NCI-H1105 treated with DMSO at 0.1 percent for 48 hours (cell line): ENCODE results near the gene HTR5A.

Source experiments
- DNase-seq: peaks from one replicate; lab custom pipeline; 2025; lab: John Stamatoyannopoulos, UW

HTR5A gene

DNA sequence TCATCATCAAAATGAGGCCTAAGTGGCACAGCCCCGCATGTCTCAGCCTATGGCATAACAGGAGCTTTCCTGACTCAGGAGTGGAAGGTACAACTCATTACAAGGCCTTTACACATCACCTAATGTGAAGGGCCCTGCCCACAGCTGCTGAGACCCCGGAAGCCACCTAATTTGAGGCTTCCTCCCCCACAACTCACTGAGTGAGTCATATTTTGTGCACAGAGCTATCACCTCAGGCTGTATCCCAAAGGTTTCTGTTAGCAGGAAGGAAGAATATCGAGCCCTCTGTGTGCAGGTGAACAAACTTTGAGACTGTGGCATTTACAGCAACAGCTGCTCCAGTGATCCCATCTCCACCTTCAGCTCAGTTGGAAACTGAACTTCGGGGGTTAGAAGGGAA lies 20.6 kb downstream of the HTR5A start:
- DNase-seq, result no peak

DNA sequence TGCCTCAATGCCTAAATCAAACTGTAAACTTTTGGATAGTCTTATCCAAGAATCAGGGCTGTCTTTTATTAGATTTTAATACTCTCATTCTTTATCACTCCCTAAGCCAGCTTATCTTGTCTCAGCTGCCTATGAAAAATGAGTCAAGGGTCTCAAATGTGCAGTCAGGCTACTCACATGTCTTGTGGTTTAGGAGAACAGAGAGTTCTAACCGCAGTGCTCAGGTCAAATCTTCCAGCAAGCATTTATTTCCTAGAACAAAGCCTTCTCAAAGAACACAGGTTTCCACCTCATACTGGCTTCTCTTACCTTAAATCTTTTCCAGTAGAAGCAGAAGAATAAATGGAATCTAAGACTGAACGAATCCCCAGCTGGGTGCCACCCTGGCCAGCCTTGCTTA lies 23.5 kb downstream of the HTR5A start:
- DNase-seq, result no peak

GRCh38 chr7:155094636-155095135 lies 24.6 kb downstream of the HTR5A start:
- DNase-seq, result no peak

GRCh38 chr7:155097338-155097737 lies 27.2 kb downstream of the HTR5A start:
- DNase-seq, result no peak

- no peak for DNase-seq
Observed at GRCh38 chr7:155103839-155104238, 33.7 kb downstream of the HTR5A start.

DNA sequence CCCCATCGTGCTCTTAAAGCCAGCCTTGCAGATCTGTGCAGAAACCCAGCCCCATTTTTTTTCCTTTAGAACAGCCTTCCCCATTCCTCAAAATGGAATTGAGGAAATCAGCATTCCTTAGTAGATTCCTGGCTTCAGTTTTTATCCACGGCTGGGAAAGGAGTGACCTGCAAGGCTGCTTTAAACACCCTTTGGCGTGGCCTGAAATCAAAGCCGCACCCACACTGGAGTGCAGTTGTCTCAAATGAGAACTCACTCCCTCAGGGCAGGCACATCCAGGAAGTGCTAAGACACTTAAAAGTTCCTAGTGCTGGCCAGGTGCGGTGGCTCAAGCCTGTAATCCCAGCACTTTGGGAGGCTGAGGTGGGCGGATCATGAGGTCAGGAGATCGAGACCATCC lies 34.8 kb downstream of the HTR5A start:
- DNase-seq, result no peak

GRCh38 chr7:155106356-155106755 lies 36.2 kb downstream of the HTR5A start:
- no peak for DNase-seq

DNA sequence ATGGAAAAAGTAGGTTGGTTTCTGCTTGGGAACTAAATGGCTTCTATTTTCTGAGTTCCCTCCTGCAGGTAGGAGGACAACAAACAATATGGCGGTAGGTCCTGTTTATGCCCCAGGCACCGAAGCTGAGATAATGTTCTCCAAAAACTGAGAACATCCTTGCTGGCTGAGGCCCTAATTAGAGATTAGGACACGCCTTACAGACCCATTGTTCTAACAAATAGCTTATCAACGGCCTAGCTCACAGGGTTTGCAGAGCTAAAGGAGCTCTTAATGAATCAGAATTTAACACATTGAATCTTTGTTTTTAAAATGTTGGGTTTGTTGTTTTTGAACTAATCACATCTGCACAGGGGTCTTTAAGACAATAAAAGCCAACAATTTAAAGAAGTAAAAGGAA lies 37.0 kb downstream of the HTR5A start:
- no peak for DNase-seq

- no peak for DNase-seq
Observed at GRCh38 chr7:155108144-155108901, 38.2 kb downstream of the HTR5A start.

DNA sequence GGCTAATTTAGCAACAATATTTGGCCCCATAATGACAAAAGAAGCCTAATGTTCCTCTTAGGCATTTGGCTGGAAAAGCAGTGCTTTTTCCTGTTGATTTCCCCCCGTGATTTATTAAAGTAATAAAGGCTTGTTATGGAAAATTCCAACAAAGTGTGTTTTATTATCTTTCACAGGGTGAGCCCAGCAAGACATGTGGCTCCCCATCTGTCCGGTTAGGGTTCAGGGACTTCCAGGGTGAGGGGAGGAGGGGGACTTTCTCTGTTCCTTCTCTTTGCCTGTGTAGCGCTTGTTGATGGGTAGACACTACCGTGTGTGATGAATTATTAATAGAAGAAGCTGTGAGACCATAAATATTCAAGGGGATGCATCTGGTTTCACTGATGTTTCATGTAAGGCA lies 39.0 kb downstream of the HTR5A start:
- DNase-seq, result no peak

DNA sequence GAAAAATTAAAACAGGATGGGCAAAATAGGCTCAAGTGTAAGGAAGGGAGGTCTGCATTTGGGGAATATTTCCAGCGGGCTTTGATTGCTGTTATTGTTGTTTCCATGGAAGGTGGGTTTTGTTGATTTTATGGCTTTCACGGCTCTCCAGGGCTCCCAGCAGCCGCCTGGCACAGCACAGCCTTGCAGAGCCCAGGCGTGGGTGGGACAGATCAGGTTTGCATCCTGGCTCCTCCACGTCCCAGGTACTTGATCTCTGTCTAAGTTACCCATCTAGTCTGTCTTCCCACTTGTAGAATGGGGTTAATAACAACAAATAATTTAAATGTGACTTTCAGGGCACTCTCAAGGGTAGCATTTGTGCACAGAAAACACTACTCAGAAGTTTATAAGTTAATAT lies 45.2 kb downstream of the HTR5A start:
- no peak for DNase-seq

GRCh38 chr7:155119801-155120382 lies 49.8 kb downstream of the HTR5A start:
- DNase-seq, result no peak

DNA sequence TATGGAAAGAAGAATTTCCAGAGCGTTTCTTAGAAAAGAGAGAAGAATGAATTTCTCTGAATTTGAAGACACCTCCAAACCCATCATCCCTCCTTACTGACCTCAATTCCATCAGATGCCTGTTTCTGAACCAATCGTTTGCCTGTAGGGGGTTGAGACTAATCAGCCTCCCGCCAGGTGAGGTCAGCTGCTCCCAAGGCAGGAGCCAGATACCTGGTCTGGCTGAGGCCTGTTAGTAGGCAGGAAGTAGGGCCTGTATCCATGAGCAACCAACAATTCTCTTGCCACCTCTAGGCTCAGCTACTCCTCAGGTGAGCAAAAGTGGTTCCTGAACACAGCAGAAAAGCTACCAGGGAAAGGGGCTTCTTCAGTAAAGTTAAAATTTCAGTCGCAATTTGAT lies 50.3 kb downstream of the HTR5A start:
- DNase-seq, result no peak

GRCh38 chr7:155122831-155123230 lies 52.7 kb downstream of the HTR5A start:
- DNase-seq, result no peak

GRCh38 chr7:155123413-155123812 lies 53.3 kb downstream of the HTR5A start:
- DNase-seq, result no peak

GRCh38 chr7:155124706-155125105 lies 54.6 kb downstream of the HTR5A start:
- no peak for DNase-seq

GRCh38 chr7:155129186-155129585 lies 59.1 kb downstream of the HTR5A start:
- DNase-seq, result no peak

GRCh38 chr7:155129789-155130188 lies 59.7 kb downstream of the HTR5A start:
- DNase-seq, result no peak

DNA sequence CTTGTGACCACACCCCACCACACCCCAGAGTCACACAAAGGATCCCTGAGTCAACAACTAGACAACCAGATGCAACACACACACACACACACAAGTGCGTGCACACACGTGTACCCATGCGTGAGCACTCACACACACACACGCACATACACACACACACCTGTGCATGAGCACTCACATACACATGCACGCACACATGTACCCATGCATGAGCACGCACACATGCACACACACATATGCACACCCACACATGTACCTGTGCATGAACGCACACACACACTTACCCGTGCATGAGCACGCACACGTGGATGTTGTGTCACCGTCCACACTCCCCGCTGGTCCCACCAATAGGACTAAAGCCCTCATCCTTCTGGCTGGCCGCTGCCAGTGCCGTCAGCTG lies 60.4 kb downstream of the HTR5A start:
- no peak for DNase-seq

GRCh38 chr7:155131090-155131489 lies 61.0 kb downstream of the HTR5A start:
- no peak for DNase-seq

DNA sequence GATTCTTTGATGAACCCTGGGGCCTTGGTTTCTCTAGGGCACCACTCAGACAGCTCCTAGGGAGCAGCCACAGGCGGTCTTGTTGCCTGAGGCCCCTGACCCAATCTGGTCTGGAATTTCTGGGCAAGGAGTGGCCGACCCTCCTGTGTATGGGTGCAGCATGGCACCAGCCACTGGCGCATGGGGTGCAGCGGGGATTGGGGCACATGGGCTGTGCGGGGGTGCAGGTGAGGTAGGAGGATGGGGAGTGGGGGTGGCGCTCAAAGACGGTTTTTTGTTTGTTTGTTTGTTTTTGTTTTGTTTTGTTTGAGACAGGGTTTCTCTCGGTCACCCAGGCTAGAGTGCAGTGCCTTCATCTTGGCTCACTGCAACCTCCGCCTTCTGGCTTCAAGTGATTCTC lies 62.3 kb downstream of the HTR5A start:
- no peak for DNase-seq

- DNase-seq, result no peak
Observed at GRCh38 chr7:155136619-155137243, 66.6 kb downstream of the HTR5A start.
